ENCODE data around the gene MMP10.
"Not testable (repeated sequence)": the region's sequence is repeated elsewhere in the genome, so short reads cannot be mapped to it uniquely, and the experiment has no call there.

The MMP10 gene

DNA sequence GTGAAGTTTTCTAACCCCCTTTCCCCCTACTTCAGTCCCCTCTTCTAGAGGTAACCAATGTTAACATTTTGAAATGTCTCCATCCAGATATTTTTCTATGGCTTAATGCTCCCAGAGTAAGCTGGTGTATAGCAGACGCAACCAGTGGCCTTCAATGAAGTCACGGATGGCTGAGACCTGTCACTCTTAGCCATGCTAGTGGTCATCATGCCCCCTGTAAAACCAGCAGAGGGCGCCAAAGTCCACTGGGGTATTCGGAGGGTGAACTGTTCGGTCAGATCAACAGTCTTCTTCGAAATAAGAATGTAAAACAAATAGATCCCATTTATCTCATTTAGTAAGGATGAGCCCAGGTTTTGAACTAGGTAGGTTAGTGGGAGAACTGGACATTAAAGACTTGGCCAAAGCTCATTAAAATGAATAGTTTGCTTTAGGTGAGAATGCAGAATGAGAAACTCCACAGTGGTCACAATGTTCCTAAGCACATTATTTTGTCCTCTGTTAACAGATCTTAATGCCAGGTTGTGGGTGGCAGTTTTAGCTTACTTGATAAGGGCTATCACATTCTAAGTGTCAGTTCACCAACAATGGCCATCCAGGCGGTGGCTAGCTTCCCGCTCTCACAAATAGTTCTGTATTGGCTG, 47.1 kb downstream of the MMP10 start:
- Histone ChIP-seq H2AFZ (ENCODE audit: low read depth, low read length) (no peak overlapping the region), H3K9me3 (ENCODE audit: low read length) (no peaks in the 10 kb centered on the region), H3K4me3 (ENCODE audit: low read length) (no peak overlapping the region), H3K4me1 (ENCODE audit: insufficient read depth, low read length) (no peaks in the 10 kb centered on the region), H3K27me3 (ENCODE audit: insufficient read depth, low read length) (no peaks in the 10 kb centered on the region), H3K36me3 (ENCODE audit: insufficient read depth, low read length) (no peaks in the 10 kb centered on the region)

DNA sequence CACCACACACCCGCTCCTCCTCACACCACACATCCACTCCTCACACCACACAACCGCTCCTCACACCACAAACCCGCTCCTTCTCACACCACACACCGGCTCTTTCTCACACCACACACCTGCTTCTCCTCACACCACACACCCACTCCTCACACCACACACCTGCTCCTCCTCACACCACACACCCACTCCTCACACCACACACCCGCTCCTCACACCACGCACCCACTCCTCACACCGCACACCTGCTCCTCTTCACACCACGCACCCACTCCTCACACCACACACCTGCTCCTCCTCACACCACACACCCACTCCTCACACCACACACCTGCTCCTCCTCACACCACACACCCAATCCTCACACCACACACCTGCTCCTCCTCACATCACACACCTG, 49.5 kb downstream of the MMP10 start:
- H3K9me3 ChIP-seq (ENCODE audit: low read length); H3K4me3 ChIP-seq (ENCODE audit: low read length); H3K27me3 ChIP-seq (ENCODE audit: insufficient read depth, low read length); H3K36me3 ChIP-seq (ENCODE audit: insufficient read depth, low read length); H3K4me1 ChIP-seq (ENCODE audit: insufficient read depth, low read length); H2AFZ ChIP-seq (ENCODE audit: low read depth, low read length): not testable (repeated sequence)

GRCh38 chr11:102729849-102730815, 50.3 kb downstream of the MMP10 start:
- no peaks in the 10 kb centered on the region for H3K9me3 ChIP-seq (ENCODE audit: low read length)
- no peaks in the 10 kb centered on the region for H3K36me3 ChIP-seq (ENCODE audit: insufficient read depth, low read length)
- no peak overlapping the region for H2AFZ ChIP-seq (ENCODE audit: low read depth, low read length)
- no peaks in the 10 kb centered on the region for H3K4me1 ChIP-seq (ENCODE audit: insufficient read depth, low read length)
- no peak overlapping the region for H3K4me3 ChIP-seq (ENCODE audit: low read length)
- no peaks in the 10 kb centered on the region for H3K27me3 ChIP-seq (ENCODE audit: insufficient read depth, low read length)

GRCh38 chr11:102727890-102728289, 52.5 kb downstream of the MMP10 start:
- H3K27me3 ChIP-seq (ENCODE audit: insufficient read depth, low read length) = no peaks in the 10 kb centered on the region
- H3K36me3 ChIP-seq (ENCODE audit: insufficient read depth, low read length) = no peaks in the 10 kb centered on the region
- H2AFZ ChIP-seq (ENCODE audit: low read depth, low read length) = no peak overlapping the region
- H3K9me3 ChIP-seq (ENCODE audit: low read length) = no peaks in the 10 kb centered on the region
- H3K4me1 ChIP-seq (ENCODE audit: insufficient read depth, low read length) = no peaks in the 10 kb centered on the region
- no peak overlapping the region for H3K4me3 ChIP-seq (ENCODE audit: low read length)

GRCh38 chr11:102724904-102725500, 55.4 kb downstream of the MMP10 start, which contains the start of gene MMP8:
TSS of gene MMP8 (minus strand) at chr11:102724954. CDS start at chr11:102724855, 99 bp downstream.
- no peaks in the 10 kb centered on the region for H3K36me3 ChIP-seq (ENCODE audit: insufficient read depth, low read length)
- H2AFZ ChIP-seq (ENCODE audit: low read depth, low read length) = no peak within 1 kb of the TSS
- H3K4me3 ChIP-seq (ENCODE audit: low read length) = no peak within 1 kb of the TSS
- H3K27me3 ChIP-seq (ENCODE audit: insufficient read depth, low read length) = no peaks in the 10 kb centered on the region
- H3K9me3 ChIP-seq (ENCODE audit: low read length) = no peaks in the 10 kb centered on the region
- H3K4me1 ChIP-seq (ENCODE audit: insufficient read depth, low read length) = no peaks in the 10 kb centered on the region

DNA sequence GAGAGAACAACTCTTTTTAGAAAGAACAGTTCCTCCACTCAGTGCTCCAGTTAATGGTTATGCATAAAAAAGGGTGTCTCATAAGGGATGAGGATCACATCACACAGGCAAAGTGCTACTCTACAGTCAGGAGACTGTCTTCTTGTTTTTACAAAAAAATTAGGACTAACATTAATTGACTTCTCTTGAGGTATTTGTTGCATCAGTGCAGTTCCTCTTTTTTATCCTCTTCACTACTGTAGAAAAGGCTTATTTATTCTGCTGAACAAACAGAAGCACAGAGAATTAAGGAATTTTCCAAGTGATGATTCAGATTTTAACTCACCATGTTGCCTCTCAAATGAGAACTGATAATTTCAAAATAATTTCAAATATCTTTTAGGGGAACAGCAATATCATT, 57.6 kb downstream of the MMP10 start:
- Histone ChIP-seq H3K36me3 (ENCODE audit: insufficient read depth, low read length) (no peaks in the 10 kb centered on the region), H2AFZ (ENCODE audit: low read depth, low read length) (no peak overlapping the region), H3K9me3 (ENCODE audit: low read length) (no peaks in the 10 kb centered on the region), H3K4me3 (ENCODE audit: low read length) (no peak overlapping the region), H3K4me1 (ENCODE audit: insufficient read depth, low read length) (peaks cover 2% of the 10 kb centered on the region), H3K27me3 (ENCODE audit: insufficient read depth, low read length) (no peaks in the 10 kb centered on the region)

Measured in neuron (in vitro differentiated cells).